HepG2 (cell line): Measurements from ENCODE around the gene MEA1. TPM values are rescaled to one million over a fixed set of nuclear protein-coding genes. Genes with fewer than 3 reads are reported as not detected.

ENCODE experiments used
- ATF7-NPFF ChIP-seq: sonication (generic); formaldehyde crosslinking; IDR thresholded peaks from 2 replicates; pipeline ENCODE4 v1.8.1; 2023; ENCODE audit warnings: mild to moderate bottlenecking, low read depth, missing genetic modification reagents, moderate library complexity
- CBX1 ChIP-seq: IDR thresholded peaks from one replicate; pipeline ENCODE4 v1.6.1; 2016; ENCODE audit warnings: antibody characterized with exemption, low read depth
- CCDC6 ChIP-seq: sonication (generic); formaldehyde crosslinking; IDR thresholded peaks from 2 replicates; pipeline ENCODE4 v1.8.1; 2022; ENCODE audit warnings: mild to moderate bottlenecking, missing genetic modification reagents, moderate library complexity
- CENPT ChIP-seq: sonication (generic); formaldehyde crosslinking; IDR thresholded peaks from 2 replicates; pipeline ENCODE4 v1.8.0; 2022; ENCODE audit warnings: low read depth, mild to moderate bottlenecking, moderate library complexity, missing genetic modification reagents
- DDIT3 ChIP-seq: sonication (generic); formaldehyde crosslinking; IDR thresholded peaks from 2 replicates; pipeline ENCODE4 v1.4.0; 2020; ENCODE audit warnings: mild to moderate bottlenecking, missing genetic modification reagents
- KAT7 ChIP-seq: IDR thresholded peaks from 2 replicates; pipeline ENCODE4 v1.6.1; 2018; ENCODE audit warnings: borderline replicate concordance, missing compliant biosample characterization
- PLRG1 ChIP-seq: fragments of 450-650 bp; conservative IDR thresholded peaks from 2 replicates; pipeline ENCODE4 v1.6.1; 2016
- POGK ChIP-seq: sonication (generic); formaldehyde crosslinking; conservative IDR thresholded peaks from 2 replicates; pipeline ENCODE4 v1.8.0; 2022; ENCODE audit warnings: mild to moderate bottlenecking, moderate library complexity, missing genetic modification reagents
- TP53 ChIP-seq: sonication (generic); formaldehyde crosslinking; conservative IDR thresholded peaks from 2 replicates; pipeline ENCODE4 v1.4.0; 2020; ENCODE audit warnings: missing genetic modification reagents
- ZFP36L2 ChIP-seq: sonication (generic); formaldehyde crosslinking; IDR thresholded peaks from 2 replicates; pipeline ENCODE4 v1.4.0; 2020; ENCODE audit warnings: missing genetic modification reagents
- ZNF263 ChIP-seq: sonication (generic); formaldehyde crosslinking; IDR thresholded peaks from 2 replicates; pipeline ENCODE4 v1.4.0; 2020; ENCODE audit warnings: missing genetic modification reagents
- ZNF703 ChIP-seq: sonication (generic); formaldehyde crosslinking; IDR thresholded peaks from 2 replicates; pipeline ENCODE4 v1.5.1; 2020; ENCODE audit warnings: missing genetic modification reagents, mild to moderate bottlenecking, moderate library complexity, borderline replicate concordance
- ZNF891 ChIP-seq: sonication (generic); formaldehyde crosslinking; IDR thresholded peaks from 2 replicates; pipeline ENCODE4 v1.5.0; 2020; ENCODE audit warnings: mild to moderate bottlenecking, missing genetic modification reagents
- polyA plus RNA-seq, 8 experiments: library from polyadenylated mRNA; depleted of rRNA in 3 of 8; stranded (reverse) in 7 of 8; unstranded in 1 of 8; fragments of >200 nt; fragmentation: Illumina TruSeq in 4 of 8; extraction: Trizol in 4 of 8; gene quantifications; 2 replicates each; pipeline versions ENCODE4 v1.2.1 to v1.2.3, GENCODE V29; 2011 to 2016; ENCODE audit warnings: low read depth in 4 of 8, missing spikeins in 1 of 8, mixed read lengths in 1 of 8; ENCODE audit not compliant: insufficient read depth in 1 of 8
- total RNA-seq, 5 experiments: library from RNA; depleted of rRNA; stranded (reverse); fragments of >200 nt; fragmentation: Illumina TruSeq; extraction: Trizol; gene quantifications; 2 replicates each; pipeline ENCODE4 v1.2.3, GENCODE V29; 2016; ENCODE audit warnings: low read depth in 1 of 5
- TF ChIP-seq, protein P1 (sequence below): sonication (generic); formaldehyde crosslinking; IDR thresholded peaks from 2 replicates; pipeline ENCODE4 v1.4.0; 2020; ENCODE audit warnings: missing genetic modification reagents, borderline replicate concordance
- TF ChIP-seq, protein P2 (sequence below): sonication (generic); formaldehyde crosslinking; IDR thresholded peaks from 2 replicates; pipeline ENCODE4 v1.9.0; 2022; ENCODE audit warnings: missing genetic modification reagents, mild to moderate bottlenecking, borderline replicate concordance
- TF ChIP-seq, protein P3 (sequence below): sonication (generic); formaldehyde crosslinking; IDR thresholded peaks from 2 replicates; pipeline ENCODE4 v1.4.0; 2020; ENCODE audit warnings: missing genetic modification reagents
- TF ChIP-seq, protein P4 (sequence below): sonication (generic); formaldehyde crosslinking; IDR thresholded peaks from 2 replicates; pipeline ENCODE4 v1.8.0; 2022; ENCODE audit warnings: mild to moderate bottlenecking, missing genetic modification reagents; ENCODE audit not compliant: insufficient replicate concordance

The MEA1 gene
- total and polyA plus RNA-seq, 2 of the 13 experiments (the other 11 are each of a cell fraction or from before 2014, with no cell fraction given): 75.6 to 86.2 TPM

DNA sequence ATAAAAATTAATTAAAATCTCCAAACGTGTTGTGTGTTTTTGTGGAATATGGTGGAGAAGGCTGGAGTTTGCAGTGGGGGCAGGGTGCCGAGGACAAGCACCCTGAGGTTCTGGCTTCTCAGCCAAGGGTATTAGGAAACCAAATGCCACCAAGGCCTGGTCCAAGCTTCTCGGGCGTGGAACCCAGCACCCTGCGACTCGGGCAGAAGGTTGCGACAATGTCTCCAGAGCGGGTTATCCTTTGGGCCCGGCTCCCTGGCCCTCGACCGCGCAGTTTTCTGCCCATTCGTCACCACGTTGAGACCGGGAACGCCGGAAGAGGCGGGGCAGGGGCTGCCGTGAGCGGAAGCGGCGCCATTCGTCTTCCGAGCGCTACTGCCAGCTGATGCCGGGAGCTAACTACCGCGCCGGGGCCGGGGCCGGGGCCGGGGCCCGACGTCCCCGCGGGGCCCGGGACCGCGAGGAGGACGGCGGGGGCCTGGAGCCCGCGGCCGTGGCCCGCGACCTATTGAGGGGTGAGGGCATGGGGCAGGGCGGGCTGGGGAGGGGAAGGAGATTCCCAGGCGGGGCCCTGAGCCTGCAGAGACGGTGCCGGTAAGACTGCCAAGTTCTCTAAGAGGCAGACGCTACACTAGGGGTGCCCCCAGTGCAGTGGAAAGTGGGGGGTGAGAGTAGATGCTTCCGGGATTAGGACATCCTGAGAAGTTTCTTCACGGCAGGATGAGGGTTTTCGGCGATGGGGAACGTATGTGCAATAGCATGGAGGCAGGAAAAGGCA lies 7.7 kb upstream of the MEA1 start, which contains the start of gene RRP36 (continued):
- TF ChIP-seq, protein P1, sequence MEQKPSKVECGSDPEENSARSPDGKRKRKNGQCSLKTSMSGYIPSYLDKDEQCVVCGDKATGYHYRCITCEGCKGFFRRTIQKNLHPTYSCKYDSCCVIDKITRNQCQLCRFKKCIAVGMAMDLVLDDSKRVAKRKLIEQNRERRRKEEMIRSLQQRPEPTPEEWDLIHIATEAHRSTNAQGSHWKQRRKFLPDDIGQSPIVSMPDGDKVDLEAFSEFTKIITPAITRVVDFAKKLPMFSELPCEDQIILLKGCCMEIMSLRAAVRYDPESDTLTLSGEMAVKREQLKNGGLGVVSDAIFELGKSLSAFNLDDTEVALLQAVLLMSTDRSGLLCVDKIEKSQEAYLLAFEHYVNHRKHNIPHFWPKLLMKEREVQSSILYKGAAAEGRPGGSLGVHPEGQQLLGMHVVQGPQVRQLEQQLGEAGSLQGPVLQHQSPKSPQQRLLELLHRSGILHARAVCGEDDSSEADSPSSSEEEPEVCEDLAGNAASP (CRISPR knock-in tag): peak; percentile 26; the same call in 1 of the 2 replicates
- no peak for TF ChIP-seq KAT7 (CRISPR knock-in tag)
- TF ChIP-seq, protein P2, sequence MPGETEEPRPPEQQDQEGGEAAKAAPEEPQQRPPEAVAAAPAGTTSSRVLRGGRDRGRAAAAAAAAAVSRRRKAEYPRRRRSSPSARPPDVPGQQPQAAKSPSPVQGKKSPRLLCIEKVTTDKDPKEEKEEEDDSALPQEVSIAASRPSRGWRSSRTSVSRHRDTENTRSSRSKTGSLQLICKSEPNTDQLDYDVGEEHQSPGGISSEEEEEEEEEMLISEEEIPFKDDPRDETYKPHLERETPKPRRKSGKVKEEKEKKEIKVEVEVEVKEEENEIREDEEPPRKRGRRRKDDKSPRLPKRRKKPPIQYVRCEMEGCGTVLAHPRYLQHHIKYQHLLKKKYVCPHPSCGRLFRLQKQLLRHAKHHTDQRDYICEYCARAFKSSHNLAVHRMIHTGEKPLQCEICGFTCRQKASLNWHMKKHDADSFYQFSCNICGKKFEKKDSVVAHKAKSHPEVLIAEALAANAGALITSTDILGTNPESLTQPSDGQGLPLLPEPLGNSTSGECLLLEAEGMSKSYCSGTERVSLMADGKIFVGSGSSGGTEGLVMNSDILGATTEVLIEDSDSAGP: no peak; the same call in 1 of the 2 replicates
- TF ChIP-seq CBX1: peak; percentile 54
- TF ChIP-seq CCDC6 (CRISPR knock-in tag): no peak
- peak; percentile 64; the same call in 1 of the 2 replicates for TF ChIP-seq TP53 (CRISPR knock-in tag)
- 0 out of 2 replicates have a peak, but pooled peaks have one; percentile 74 for TF ChIP-seq ZNF891 (CRISPR knock-in tag)
- TF ChIP-seq, protein P3, sequence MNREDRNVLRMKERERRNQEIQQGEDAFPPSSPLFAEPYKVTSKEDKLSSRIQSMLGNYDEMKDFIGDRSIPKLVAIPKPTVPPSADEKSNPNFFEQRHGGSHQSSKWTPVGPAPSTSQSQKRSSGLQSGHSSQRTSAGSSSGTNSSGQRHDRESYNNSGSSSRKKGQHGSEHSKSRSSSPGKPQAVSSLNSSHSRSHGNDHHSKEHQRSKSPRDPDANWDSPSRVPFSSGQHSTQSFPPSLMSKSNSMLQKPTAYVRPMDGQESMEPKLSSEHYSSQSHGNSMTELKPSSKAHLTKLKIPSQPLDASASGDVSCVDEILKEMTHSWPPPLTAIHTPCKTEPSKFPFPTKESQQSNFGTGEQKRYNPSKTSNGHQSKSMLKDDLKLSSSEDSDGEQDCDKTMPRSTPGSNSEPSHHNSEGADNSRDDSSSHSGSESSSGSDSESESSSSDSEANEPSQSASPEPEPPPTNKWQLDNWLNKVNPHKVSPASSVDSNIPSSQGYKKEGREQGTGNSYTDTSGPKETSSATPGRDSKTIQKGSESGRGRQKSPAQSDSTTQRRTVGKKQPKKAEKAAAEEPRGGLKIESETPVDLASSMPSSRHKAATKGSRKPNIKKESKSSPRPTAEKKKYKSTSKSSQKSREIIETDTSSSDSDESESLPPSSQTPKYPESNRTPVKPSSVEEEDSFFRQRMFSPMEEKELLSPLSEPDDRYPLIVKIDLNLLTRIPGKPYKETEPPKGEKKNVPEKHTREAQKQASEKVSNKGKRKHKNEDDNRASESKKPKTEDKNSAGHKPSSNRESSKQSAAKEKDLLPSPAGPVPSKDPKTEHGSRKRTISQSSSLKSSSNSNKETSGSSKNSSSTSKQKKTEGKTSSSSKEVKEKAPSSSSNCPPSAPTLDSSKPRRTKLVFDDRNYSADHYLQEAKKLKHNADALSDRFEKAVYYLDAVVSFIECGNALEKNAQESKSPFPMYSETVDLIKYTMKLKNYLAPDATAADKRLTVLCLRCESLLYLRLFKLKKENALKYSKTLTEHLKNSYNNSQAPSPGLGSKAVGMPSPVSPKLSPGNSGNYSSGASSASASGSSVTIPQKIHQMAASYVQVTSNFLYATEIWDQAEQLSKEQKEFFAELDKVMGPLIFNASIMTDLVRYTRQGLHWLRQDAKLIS: no peak
- TF ChIP-seq DDIT3 (CRISPR knock-in tag): no peak
- TF ChIP-seq PLRG1: no peak
- 0 out of 2 replicates have a peak, but pooled peaks have one; percentile 85 for TF ChIP-seq POGK
- TF ChIP-seq ZNF703 (CRISPR knock-in tag): no peak
- TF ChIP-seq ZNF263 (CRISPR knock-in tag): peak; percentile 19; the same call in 1 of the 2 replicates
- TF ChIP-seq, protein P4, sequence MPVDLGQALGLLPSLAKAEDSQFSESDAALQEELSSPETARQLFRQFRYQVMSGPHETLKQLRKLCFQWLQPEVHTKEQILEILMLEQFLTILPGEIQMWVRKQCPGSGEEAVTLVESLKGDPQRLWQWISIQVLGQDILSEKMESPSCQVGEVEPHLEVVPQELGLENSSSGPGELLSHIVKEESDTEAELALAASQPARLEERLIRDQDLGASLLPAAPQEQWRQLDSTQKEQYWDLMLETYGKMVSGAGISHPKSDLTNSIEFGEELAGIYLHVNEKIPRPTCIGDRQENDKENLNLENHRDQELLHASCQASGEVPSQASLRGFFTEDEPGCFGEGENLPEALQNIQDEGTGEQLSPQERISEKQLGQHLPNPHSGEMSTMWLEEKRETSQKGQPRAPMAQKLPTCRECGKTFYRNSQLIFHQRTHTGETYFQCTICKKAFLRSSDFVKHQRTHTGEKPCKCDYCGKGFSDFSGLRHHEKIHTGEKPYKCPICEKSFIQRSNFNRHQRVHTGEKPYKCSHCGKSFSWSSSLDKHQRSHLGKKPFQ (CRISPR knock-in tag): no peak
- peak; percentile 54; the same call in 1 of the 2 replicates for TF ChIP-seq ATF7-NPFF (CRISPR knock-in tag)
- peak; percentile 67; the same call in 1 of the 2 replicates for TF ChIP-seq CENPT (CRISPR knock-in tag)
- TF ChIP-seq ZFP36L2: no peak
